ENCODE data around the gene MANSC1. TPM values are rescaled to one million over a fixed set of nuclear protein-coding genes. Genes with fewer than 3 reads are reported as not detected.

The MANSC1 gene
- total and polyA plus RNA-seq, 5 experiments from 2014 or later: 0.34 to 0.89 (median 0.39) TPM

- H3K36me3 Mint-ChIP-seq: peaks cover 20 to 32% (median 28%) of the 10 kb centered on the region in 3 donors
- peak overlapping the region; percentile 38 to 97 (median 76) for H3K27ac Mint-ChIP-seq
- H3K4me3 Mint-ChIP-seq: no peak overlapping the region
- peaks cover 18 to 77% (median 36%) of the 10 kb centered on the region in 4 donors for H3K4me1 Mint-ChIP-seq
- ATAC-seq (no peak), DNase-seq (no peak)
- H3K27me3 Mint-ChIP-seq: no peaks in the 10 kb centered on the region
- peaks cover 0 to 3% (median 0%) of the 10 kb centered on the region in 9 donors for H3K9me3 Mint-ChIP-seq
- POLR2A ChIA-PET: no interaction called here
Observed at GRCh38 chr12:12380949-12381593, 31.0 kb upstream of the MANSC1 start.

- peak overlapping the region in 8 of 10 donors; percentile 3 to 60 (median 26) for H3K4me3 Mint-ChIP-seq
- H3K4me1 Mint-ChIP-seq: peaks cover 15 to 71% (median 34%) of the 10 kb centered on the region in 4 donors
- DNase-seq (peak in 9 of 10 donors; percentile 9 to 84 (median 47)), ATAC-seq (peak; percentile 80 to 88)
- H3K27me3 Mint-ChIP-seq: no peaks in the 10 kb centered on the region
- POLR2A ChIA-PET: interaction anchor here (0.6 to 1.5 kb wide), 7 partner anchors 23 to 358 kb away, joined by 3 to 5 read pairs (median 4); partner anchors contain the start of genes BORCS5 and DUSP16
- H3K27ac Mint-ChIP-seq: peak overlapping the region; percentile 76 to 98 (median 94)
- peaks cover 20 to 32% (median 28%) of the 10 kb centered on the region in 3 donors for H3K36me3 Mint-ChIP-seq
- H3K9me3 Mint-ChIP-seq: peaks cover 0 to 3% (median 0%) of the 10 kb centered on the region in 9 donors
Observed at GRCh38 chr12:12379831-12380730, 30.0 kb upstream of the MANSC1 start.

DNA sequence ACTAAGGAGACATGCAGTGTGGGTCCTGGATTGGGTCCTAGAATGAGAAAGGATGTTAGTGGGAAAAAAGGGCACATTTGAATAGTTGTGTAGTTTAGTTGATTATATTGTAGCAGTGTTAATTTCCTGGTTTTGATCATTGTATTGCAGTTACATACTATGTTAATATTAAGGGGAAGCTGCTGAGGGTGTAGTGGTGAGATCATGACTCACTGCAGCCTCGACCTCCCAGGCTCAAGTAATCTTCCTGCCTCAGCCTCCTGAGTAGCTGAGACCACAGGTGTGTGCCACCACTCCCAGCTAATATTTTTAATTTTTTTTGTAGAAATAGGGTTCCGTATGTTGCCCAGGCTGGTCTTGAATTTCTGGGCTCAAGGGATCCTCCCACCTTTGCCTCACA is 28.6 kb upstream of the MANSC1 start:
- Mint-ChIP-seq H3K9me3 (peaks cover 0 to 3% (median 0%) of the 10 kb centered on the region in 9 donors), H3K4me3 (peak overlapping the region in 1 of 10 donors; percentile 22), H3K27ac (peak overlapping the region in 9 of 10 donors; percentile 44 to 98 (median 92)), H3K27me3 (no peaks in the 10 kb centered on the region), H3K36me3 (peaks cover 6 to 26% (median 22%) of the 10 kb centered on the region in 3 donors), H3K4me1 (peaks cover 10 to 58% (median 22%) of the 10 kb centered on the region in 4 donors)
- ATAC-seq: no peak
- no peak for DNase-seq
- POLR2A ChIA-PET: interaction anchor here (0.7 to 1.5 kb wide), 4 partner anchors 183 to 377 kb away, joined by 3 to 5 read pairs (median 4); no protein-coding TSS in a partner anchor

DNA sequence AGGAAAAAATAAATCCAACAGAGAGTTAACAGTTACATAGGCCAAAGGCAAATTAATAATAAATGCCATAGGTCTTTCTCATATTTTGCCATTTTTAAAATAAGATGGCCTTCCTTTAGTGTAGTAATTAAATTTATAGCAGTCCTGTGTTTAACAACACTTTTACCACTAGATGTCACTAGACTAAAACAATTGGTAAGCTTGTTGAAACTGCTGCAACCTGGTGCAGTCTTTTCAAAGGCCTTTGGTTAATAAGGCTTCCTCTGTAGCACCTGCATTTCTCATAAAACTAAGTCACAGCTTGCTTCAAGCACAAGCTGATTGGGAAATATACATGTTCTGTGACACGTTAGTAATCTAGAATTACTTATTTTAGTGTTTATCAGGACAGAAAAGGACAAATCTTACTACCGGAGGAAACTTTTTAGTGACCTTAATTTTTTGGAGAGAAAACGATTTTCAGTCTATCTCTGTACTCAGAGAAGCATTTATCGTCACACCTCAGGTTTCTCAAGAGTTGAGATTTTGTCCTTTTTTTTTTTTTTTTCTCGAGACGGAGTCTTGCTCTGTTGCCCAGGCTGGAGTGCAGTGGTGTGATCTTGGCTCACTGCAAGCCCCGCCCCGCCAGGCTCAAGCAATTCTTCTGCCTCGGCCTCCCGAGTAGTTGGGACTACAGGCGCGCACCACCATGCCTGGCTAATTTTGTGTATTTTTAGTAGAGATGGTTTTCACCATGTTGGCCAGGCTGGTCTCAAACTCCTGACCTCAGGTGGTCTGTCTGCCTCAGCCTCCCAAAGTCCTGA is 26.8 kb upstream of the MANSC1 start:
- Mint-ChIP-seq H3K27ac (peak overlapping the region; percentile 14 to 85 (median 53)), H3K36me3 (peaks cover 0 to 33% (median 11%) of the 10 kb centered on the region in 3 donors), H3K9me3 (no peaks in the 10 kb centered on the region), H3K4me1 (peaks cover 15 to 47% (median 22%) of the 10 kb centered on the region in 4 donors), H3K4me3 (no peak overlapping the region), H3K27me3 (no peaks in the 10 kb centered on the region)
- ATAC-seq (peak; percentile 53 to 64), DNase-seq (peak in 8 of 10 donors; percentile 8 to 80 (median 52))
- POLR2A ChIA-PET: interaction anchor here (0.6 to 2.3 kb wide), 22 partner anchors 20 to 470 kb away, joined by 3 to 9 read pairs (median 4); partner anchors contain the start of genes BORCS5, CDKN1B and DUSP16

DNA sequence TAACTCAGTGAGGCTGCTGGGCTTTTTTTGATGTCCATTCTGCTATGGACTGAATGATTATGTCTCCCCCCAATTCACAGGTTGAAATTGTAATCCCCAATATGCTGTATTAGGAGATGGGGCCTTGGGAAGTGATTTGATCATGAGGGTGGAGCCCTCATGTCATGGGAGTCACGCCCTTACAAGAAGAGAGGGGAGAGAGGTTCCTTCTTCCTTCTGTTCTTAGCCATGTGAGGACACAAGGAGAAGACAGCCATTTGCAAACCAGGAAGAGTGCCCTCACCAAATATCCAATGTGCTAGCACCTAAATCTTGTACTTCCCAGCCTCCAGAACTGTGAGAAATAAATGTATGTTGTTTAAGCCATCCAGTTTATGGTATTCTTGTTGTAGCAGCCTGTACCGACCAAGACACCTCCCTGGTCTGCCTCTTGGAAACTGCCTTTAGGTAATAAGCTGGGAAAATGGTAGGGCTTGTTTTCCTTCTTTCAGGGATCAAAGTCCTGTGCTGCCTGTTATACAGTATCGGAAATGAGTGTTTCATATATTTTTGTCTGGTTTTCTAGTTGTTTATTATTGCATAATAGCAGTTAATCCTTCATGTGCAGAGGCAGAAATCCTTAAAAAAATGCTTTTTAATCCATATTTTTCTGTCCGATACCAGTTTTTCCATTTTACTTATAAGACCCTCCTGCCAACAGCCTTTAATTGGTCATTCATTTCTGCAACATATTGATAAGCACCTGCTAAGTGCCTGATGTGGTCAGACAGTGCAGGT is 23.1 kb upstream of the MANSC1 start:
- POLR2A ChIA-PET: interaction anchor here (0.7 kb wide), 1 partner anchor 182 kb away, joined by 4 read pairs; no protein-coding TSS in a partner anchor
- Mint-ChIP-seq H3K9me3 (no peaks in the 10 kb centered on the region), H3K36me3 (peaks cover 5 to 50% (median 12%) of the 10 kb centered on the region in 3 donors), H3K27ac (peak overlapping the region in 5 of 10 donors; percentile 12 to 71 (median 59)), H3K4me3 (no peak overlapping the region), H3K27me3 (no peaks in the 10 kb centered on the region), H3K4me1 (peaks cover 6 to 27% (median 10%) of the 10 kb centered on the region in 4 donors)
- DNase-seq: no peak
- no peak for ATAC-seq

DNA sequence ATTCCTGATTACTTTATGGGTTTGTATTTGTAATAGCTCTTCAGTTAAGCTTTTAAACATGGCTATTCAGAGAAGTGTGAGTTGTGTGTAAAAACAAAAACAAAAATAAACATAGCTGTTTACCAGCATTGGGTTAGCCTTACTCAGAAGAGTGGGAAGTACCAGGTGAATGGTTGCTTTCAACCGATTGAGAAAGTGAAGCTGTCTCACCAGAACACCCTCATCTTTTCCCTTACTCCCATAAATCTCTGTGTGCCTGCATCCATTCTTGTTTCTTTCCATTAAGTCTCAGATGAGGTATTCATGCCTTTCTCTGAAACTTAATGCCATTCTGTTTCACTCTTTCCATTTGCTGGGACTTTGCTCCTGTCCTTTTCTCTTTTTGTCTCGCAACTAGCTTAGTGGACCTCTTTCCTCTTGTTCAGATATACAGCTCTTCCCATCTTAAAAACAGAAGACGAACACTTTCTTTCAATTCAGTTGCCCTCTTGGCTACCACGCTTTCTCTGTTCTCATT is 17.5 kb upstream of the MANSC1 start:
- no peaks in the 10 kb centered on the region for H3K27me3 Mint-ChIP-seq

DNA sequence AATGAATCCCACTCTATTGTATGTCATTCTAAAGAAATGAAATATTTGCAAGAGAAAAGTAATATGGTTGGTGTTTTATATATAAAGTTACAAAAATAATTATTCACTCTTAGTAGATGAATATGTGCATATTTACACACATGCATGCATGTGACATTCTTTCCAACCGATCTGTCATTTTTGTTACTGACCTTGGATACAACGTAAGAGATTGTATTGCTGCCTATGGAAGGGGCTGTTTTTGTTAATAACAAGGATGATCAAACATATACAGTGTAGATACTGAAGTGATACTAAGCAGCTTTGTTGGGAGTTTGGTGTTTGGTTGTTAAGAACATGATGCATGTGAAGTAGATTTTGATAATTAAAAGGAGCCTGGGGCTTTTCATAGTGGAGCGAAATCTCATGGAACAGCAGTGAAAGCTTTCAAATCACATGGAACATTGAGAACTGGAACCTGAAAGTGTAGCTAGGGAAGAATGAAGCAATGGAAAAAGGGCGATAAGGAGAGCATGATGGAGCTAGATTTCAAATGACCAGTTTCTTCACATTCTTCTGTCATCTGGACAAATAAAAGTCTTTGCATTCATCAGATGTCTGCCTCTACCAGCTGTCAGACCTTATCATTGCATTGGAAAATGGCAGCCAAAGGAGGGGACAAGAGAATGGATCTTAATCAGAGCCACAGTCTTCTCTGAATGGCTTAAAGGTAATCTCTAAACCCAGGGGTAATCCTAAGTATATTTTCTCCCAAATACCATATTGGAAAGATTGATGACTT is 16.8 kb upstream of the MANSC1 start:
- Mint-ChIP-seq H3K4me1 (peaks cover 17 to 47% (median 37%) of the 10 kb centered on the region in 4 donors), H3K27ac (peak overlapping the region in 3 of 10 donors; percentile 1 to 28 (median 1)), H3K36me3 (peaks cover 5 to 50% (median 14%) of the 10 kb centered on the region in 3 donors), H3K4me3 (no peak overlapping the region), H3K9me3 (no peaks in the 10 kb centered on the region), H3K27me3 (no peaks in the 10 kb centered on the region)
- POLR2A ChIA-PET: interaction anchor here (0.6 to 2.5 kb wide), 2 partner anchors 9 to 56 kb away, joined by 6 to 16 read pairs; partner anchors contain the start of gene BORCS5
- no peak for DNase-seq
- no peak for ATAC-seq

More for the DNA sequence above, 17.5 kb upstream of the MANSC1 start:
- Mint-ChIP-seq H3K27ac (peak overlapping the region in 6 of 10 donors; percentile 7 to 66 (median 51)), H3K9me3 (no peaks in the 10 kb centered on the region), H3K36me3 (peaks cover 5 to 51% (median 14%) of the 10 kb centered on the region in 3 donors), H3K4me1 (peaks cover 16 to 44% (median 35%) of the 10 kb centered on the region in 4 donors), H3K4me3 (peak overlapping the region in 1 of 10 donors; percentile 14)
- ATAC-seq (no peak), DNase-seq (no peak)
- POLR2A ChIA-PET: interaction anchor here (0.6 to 2.5 kb wide), 2 partner anchors 10 to 57 kb away, joined by 6 to 16 read pairs; partner anchors contain the start of gene BORCS5

DNA sequence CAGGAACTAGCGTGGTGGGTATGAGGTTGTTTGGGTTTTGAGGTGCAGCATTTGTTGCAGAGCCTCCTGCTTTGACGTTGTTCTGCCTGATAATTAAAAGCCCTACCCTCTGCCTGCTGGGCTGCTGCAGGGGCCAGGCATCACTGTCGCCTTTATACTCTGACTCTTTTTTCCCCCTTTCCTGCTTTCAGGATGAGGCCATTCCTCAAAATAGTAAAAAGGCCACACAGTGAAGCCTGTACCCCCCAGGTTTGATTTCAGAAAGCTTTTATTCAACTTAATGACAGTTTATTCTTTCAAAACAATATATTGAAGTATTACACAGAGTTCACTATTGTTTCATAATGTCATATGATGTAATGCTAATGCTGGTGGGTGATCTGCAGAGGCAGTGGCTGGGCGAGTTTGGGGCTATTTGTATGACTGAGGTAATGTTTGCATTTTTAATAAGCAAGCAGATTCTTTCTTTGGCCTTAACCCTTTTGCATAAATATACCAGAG is 15.9 kb upstream of the MANSC1 start:
- Mint-ChIP-seq H3K4me1 (peaks cover 22 to 56% (median 44%) of the 10 kb centered on the region in 4 donors), H3K27me3 (no peaks in the 10 kb centered on the region), H3K4me3 (peak overlapping the region in 1 of 10 donors; percentile 5), H3K36me3 (peaks cover 5 to 48% (median 14%) of the 10 kb centered on the region in 3 donors), H3K27ac (peak overlapping the region in 8 of 10 donors; percentile 29 to 69 (median 56)), H3K9me3 (no peaks in the 10 kb centered on the region)
- DNase-seq: no peak
- ATAC-seq: peak in 1 of 2 donors; percentile 29
- POLR2A ChIA-PET: no interaction called here

- POLR2A ChIA-PET: no interaction called here
- Mint-ChIP-seq H3K9me3 (no peaks in the 10 kb centered on the region), H3K27ac (peak overlapping the region in 5 of 10 donors; percentile 43 to 69 (median 58)), H3K27me3 (no peaks in the 10 kb centered on the region), H3K36me3 (peaks cover 5 to 43% (median 14%) of the 10 kb centered on the region in 3 donors), H3K4me3 (no peak overlapping the region), H3K4me1 (peaks cover 22 to 58% (median 45%) of the 10 kb centered on the region in 4 donors)
- DNase-seq: no peak
- no peak for ATAC-seq
Observed at GRCh38 chr12:12365446-12365802, 15.4 kb upstream of the MANSC1 start.

DNA sequence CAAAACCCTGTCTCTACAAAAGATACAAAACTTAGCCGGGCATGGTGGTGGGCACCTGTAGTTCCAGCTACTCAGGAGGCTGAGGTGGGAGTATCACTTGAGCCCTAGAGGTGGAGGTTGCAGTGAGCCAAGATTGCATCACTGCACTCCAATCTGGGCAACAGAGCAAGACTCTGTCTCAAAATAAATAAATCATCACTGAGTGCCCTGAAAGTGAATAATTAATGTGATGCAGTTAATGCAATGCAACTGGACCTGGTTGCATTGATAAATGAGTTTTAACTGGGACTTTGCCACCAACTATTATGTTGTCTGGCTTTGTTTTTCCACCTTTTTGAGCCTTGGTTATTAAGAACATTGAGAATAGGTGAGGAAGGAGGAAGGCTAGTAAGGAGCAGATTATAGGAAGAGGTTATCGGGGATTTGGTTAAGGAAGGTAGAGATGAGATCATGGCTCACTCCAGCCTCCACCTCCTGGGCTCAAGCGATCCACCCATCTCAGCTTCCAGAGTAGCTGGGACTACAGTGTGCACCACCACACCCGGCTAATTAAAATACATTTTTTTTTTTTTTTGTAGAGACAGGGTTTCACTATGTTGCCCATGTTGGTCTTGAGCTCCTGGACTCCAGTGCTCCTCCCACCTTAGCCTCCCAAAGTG is 14.9 kb upstream of the MANSC1 start:
- ATAC-seq (no peak), DNase-seq (no peak)
- POLR2A ChIA-PET: no interaction called here
- Mint-ChIP-seq H3K4me1 (peaks cover 22 to 59% (median 46%) of the 10 kb centered on the region in 4 donors), H3K36me3 (peaks cover 5 to 39% (median 14%) of the 10 kb centered on the region in 3 donors), H3K4me3 (peak overlapping the region in 1 of 10 donors; percentile 57), H3K27me3 (no peaks in the 10 kb centered on the region), H3K9me3 (no peaks in the 10 kb centered on the region), H3K27ac (peak overlapping the region in 2 of 10 donors; percentile 16 to 69)

All from naive thymus-derived CD8-positive, alpha-beta T cell (primary cell).